Retinal pigment epithelial cell (primary cell): ENCODE measurements around the gene DAB2.

ENCODE experiments used
- DNase-seq: peaks from one replicate; pipeline ENCODE4 v3.0.0-alpha.2; 2010; ENCODE audit warnings: low read depth
- H3K4me3 ChIP-seq: 2 replicates; pipeline ENCODE4 v1.5.1; 2011; ENCODE audit warnings: mild to moderate bottlenecking, low read length, control low read depth, moderate library complexity
- TF ChIP-seq, protein P1 (sequence below): conservative IDR thresholded peaks from 2 replicates; pipeline ENCODE4 v1.5.1; 2011; ENCODE audit warnings: low read depth, low read length, control low read depth, inconsistent platforms

DAB2 gene

DNA sequence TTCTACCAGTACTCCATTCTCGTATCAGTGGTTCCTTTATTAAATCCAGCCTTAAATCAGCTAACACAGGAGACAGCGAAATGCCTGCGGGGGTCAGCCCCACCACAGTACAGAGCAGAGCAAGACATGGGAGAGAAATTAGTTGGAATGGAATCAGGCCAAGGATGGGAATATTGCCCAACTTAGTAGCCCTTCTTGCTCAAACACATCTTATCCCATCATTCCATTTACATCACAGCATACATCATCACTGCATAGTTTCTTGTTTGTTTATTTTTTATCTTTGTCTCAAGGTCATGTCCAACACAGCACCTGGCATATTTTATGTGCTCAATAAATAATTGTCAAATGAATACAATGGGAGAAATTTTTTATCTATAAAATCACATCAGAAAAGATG, 34.3 kb upstream of the DAB2 start:
- TF ChIP-seq, protein P1, sequence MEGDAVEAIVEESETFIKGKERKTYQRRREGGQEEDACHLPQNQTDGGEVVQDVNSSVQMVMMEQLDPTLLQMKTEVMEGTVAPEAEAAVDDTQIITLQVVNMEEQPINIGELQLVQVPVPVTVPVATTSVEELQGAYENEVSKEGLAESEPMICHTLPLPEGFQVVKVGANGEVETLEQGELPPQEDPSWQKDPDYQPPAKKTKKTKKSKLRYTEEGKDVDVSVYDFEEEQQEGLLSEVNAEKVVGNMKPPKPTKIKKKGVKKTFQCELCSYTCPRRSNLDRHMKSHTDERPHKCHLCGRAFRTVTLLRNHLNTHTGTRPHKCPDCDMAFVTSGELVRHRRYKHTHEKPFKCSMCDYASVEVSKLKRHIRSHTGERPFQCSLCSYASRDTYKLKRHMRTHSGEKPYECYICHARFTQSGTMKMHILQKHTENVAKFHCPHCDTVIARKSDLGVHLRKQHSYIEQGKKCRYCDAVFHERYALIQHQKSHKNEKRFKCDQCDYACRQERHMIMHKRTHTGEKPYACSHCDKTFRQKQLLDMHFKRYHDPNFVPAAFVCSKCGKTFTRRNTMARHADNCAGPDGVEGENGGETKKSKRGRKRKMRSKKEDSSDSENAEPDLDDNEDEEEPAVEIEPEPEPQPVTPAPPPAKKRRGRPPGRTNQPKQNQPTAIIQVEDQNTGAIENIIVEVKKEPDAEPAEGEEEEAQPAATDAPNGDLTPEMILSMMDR = no peak
- H3K4me3 ChIP-seq = no peak overlapping the region
- DNase-seq = no peak

DNA sequence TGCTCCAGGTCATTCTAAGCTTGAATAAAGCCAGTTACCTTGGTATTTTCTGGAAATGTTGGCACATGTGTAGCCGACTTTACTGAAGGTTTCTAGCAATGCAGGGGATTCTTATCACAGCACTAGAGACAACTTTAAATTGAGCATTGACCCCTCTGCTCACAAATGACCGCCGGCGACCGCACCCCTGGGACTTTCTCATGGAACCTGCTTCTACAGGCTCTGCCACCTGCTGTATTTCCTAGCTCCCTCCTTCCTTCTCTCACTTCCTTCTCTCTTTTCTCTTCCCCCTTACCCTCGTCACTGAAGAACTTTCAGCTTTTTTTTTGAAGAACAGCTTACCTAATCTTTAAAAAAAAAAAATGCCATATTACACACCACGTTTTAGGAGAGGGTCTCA, 30.9 kb upstream of the DAB2 start:
- TF ChIP-seq, protein P1 = no peak
- DNase-seq = no peak
- no peak overlapping the region for H3K4me3 ChIP-seq

DNA sequence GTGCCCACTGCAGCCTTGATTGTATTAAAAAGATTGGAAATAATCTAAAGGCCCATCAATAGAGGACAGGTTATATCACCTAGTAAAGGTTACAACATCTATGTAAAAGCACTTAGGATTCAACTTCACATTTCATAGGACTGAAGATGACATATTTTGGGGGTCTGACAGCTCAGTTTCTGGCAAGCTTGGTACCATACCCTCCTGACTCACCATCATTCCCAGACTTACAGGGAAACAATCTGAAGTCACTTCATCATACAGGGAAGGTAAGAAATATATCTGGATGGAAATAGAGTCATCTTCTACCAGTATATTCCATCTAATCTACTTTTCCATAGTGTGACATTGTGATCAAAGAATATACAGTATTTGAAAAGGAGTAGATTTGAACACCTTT, 28.8 kb upstream of the DAB2 start:
- TF ChIP-seq, protein P1 = no peak
- no peak for DNase-seq
- no peak overlapping the region for H3K4me3 ChIP-seq

DNA sequence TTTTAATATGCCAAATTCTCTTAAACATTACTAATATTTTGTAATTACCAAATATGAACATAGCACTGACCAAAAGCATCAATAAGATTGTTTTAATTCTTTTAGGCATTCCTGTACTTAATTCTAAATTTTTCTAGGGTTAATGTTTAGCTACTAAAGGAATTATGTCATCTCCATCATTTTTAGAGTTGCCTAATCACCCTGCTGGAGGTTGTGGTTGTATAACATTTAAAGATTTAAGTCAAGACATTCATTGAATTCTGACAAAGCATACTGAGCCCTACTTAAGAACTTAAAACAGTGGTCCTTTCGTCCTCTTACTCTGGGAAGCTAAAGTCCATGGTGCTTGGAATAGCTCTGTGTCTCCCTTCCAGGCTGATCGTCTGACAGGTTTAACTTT, 28.1 kb upstream of the DAB2 start:
- no peak overlapping the region for H3K4me3 ChIP-seq
- TF ChIP-seq, protein P1 = no peak
- DNase-seq = peak; percentile 50

DNA sequence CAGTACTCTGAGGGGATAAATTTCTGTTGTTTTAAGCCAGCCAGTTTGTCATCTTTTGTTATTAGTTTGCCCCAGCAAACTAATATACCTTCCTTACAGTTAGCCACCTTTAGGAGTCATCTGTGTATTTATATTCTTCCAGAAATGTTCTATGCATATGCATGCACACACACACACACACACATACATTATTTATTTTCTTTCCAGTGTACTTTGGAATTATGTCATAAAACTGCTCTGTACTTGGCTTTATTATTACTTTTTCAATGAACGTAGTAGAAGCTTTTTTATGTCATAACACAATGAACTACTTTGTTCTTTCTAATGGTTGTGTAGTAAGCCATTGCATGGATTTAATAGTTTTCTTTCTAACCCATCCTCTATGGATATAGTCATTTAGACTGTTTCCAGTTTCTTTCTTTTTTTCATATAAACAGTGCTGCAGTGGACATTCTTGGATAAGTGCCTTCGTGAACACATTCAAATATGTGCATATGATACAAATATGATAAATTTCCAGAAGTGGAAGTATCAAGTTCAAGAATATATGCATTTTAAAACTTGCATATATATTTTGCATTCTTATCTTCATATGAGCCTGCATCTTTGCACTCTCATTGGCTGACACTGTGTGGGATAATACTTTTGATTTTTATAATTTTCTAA, 26.6 kb upstream of the DAB2 start:
- TF ChIP-seq, protein P1 = no peak
- H3K4me3 ChIP-seq = no peak overlapping the region
- no peak for DNase-seq

DNA sequence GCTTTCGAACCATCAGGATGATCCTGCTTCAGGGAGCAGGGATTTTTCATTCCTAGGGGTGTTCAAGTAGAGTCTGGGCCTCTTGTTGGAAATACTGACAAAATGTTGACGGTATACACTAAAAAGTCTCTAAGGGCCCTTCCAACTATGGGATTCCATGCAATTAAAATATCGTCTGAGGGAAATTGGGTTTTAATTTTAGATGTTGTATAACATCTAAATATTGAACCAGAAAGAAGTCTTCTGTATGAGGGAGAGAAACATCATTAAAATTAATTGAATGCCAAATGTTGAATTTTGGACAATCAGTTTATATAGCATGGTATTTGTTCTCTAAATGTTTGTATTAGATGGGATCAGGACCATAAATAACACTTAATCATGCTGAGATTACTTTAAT, 25.7 kb upstream of the DAB2 start:
- DNase-seq = no peak
- TF ChIP-seq, protein P1 = no peak

DNA sequence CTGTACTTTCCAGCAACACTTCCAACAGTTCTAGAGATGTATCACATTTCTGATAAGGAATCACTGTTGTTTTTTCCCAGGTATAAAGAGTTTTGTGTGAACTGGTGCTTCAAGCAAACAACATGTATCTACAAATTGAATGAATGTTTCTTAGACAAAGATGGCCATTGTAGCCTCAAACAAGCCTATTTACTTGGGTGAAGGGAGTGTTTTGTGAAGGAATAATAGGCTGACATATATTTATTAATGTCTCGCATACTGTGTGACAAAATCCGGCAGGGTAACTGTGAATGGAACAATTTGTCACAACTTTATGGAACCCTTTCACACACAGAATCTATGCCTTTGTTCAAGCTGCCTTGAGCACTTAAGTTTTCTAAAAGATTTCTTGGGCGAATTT, 24.8 kb upstream of the DAB2 start:
- no peak overlapping the region for H3K4me3 ChIP-seq
- TF ChIP-seq, protein P1 = no peak
- no peak for DNase-seq

More for the DNA sequence above, 25.7 kb upstream of the DAB2 start:
- no peak overlapping the region for H3K4me3 ChIP-seq
